ENCODE measurements around the gene SUCLA2.
"Not testable (repeated sequence)": the region's sequence is repeated elsewhere in the genome, so short reads cannot be mapped to it uniquely, and the experiment has no call there.

The SUCLA2 gene

GRCh38 chr13:47990920-47991466 is 10.1 kb downstream of the SUCLA2 start:
- no peak for DNase-seq

- no peak for DNase-seq
Measured at GRCh38 chr13:47990427-47990826, 10.6 kb downstream of the SUCLA2 start.

- no peak for DNase-seq
Measured at GRCh38 chr13:47983070-47983469, 18.0 kb downstream of the SUCLA2 start.

- no peak for DNase-seq
Measured at GRCh38 chr13:47976325-47976724, 24.7 kb downstream of the SUCLA2 start.

GRCh38 chr13:47964863-47965262 is 36.2 kb downstream of the SUCLA2 start:
- DNase-seq = no peak

GRCh38 chr13:47962237-47962636 is 38.8 kb downstream of the SUCLA2 start:
- DNase-seq = no peak

GRCh38 chr13:47959468-47960247 is 41.4 kb downstream of the SUCLA2 start:
- no peak for DNase-seq

- no peak for DNase-seq
Measured at GRCh38 chr13:47957073-47957472, 44.0 kb downstream of the SUCLA2 start.

- DNase-seq = no peak
Measured at GRCh38 chr13:47955836-47956235, 45.2 kb downstream of the SUCLA2 start.

- no peak for DNase-seq
Measured at GRCh38 chr13:47949799-47950198, 51.3 kb downstream of the SUCLA2 start.

- no peak for DNase-seq
Measured at GRCh38 chr13:47945738-47946137, 55.3 kb downstream of the SUCLA2 start.

- DNase-seq = not testable (repeated sequence)
Measured at GRCh38 chr13:47945146-47945545, 55.9 kb downstream of the SUCLA2 start.

GRCh38 chr13:47934371-47934770 is 66.7 kb downstream of the SUCLA2 start:
- no peak for DNase-seq

- DNase-seq = peak in 1 of 5 experiments; percentile 43
Measured at GRCh38 chr13:47932950-47933923, 67.8 kb downstream of the SUCLA2 start.

GRCh38 chr13:47930649-47931165 is 70.4 kb downstream of the SUCLA2 start:
- no peak for DNase-seq

GRCh38 chr13:47929156-47929555 is 71.9 kb downstream of the SUCLA2 start:
- DNase-seq = no peak

GRCh38 chr13:47917022-47917574 is 84.0 kb downstream of the SUCLA2 start:
- DNase-seq = no peak

- DNase-seq = peak in 1 of 5 experiments; percentile 28
Measured at GRCh38 chr13:47908197-47908902, 92.7 kb downstream of the SUCLA2 start.

- no peak for DNase-seq
Measured at GRCh38 chr13:47904891-47905290, 96.2 kb downstream of the SUCLA2 start.

GRCh38 chr13:47904241-47904640 is 96.8 kb downstream of the SUCLA2 start:
- no peak for DNase-seq

- DNase-seq = no peak
Measured at GRCh38 chr13:47903836-47904235, 97.2 kb downstream of the SUCLA2 start.

GRCh38 chr13:47901441-47901840 is 99.6 kb downstream of the SUCLA2 start:
- DNase-seq = no peak

Data from T-helper 2 cell (primary cell).